Subcutaneous abdominal adipose tissue (tissue), 5 donors: ENCODE results near the gene PIMREG.

ENCODE experiments used
- H3K27ac ChIP-seq: one replicate; pipeline ENCODE4 v1.7.0; 2013; ENCODE audit warnings: low read depth, mild to moderate bottlenecking, inconsistent platforms, low read length, moderate library complexity
- H3K27me3 ChIP-seq, 5 donors: one replicate each; pipeline ENCODE4 v1.7.0; 2013; ENCODE audit warnings: low read length in 5 of 5, inconsistent platforms in 1 of 5; ENCODE audit not compliant: control insufficient read depth in 5 of 5, insufficient read depth in 4 of 5
- H3K36me3 ChIP-seq, 5 donors: one replicate each; pipeline ENCODE4 v1.7.0; 2013; ENCODE audit warnings: low read length in 5 of 5; ENCODE audit not compliant: control insufficient read depth in 5 of 5, insufficient read depth in 5 of 5
- H3K4me1 ChIP-seq, 5 donors: one replicate each; pipeline ENCODE4 v1.7.0; 2013; ENCODE audit warnings: low read length in 5 of 5, mild to moderate bottlenecking in 3 of 5, moderate library complexity in 1 of 5; ENCODE audit not compliant: control insufficient read depth in 5 of 5, insufficient read depth in 5 of 5
- H3K4me3 ChIP-seq, 5 donors: one replicate each; pipeline ENCODE4 v1.7.0; 2013; ENCODE audit warnings: low read length in 5 of 5, low read depth in 1 of 5
- H3K9ac ChIP-seq, 5 donors: one replicate each; pipeline ENCODE4 v1.7.0; 2013; ENCODE audit warnings: low read length in 5 of 5, mild to moderate bottlenecking in 4 of 5, moderate library complexity in 3 of 5
- H3K9me3 ChIP-seq, 5 donors: one replicate each; pipeline ENCODE4 v1.7.0; 2013; ENCODE audit warnings: low read length in 5 of 5; ENCODE audit not compliant: control insufficient read depth in 5 of 5
- donor health status: healthy.
- donor health status: healthy.
- donor health status: healthy.
- donor health status: healthy.
- donor health status: healthy.

PIMREG gene

GRCh38 chr17:6458460-6458950, 14.2 kb downstream of the PIMREG start:
- no peaks in the 10 kb centered on the region for H3K36me3 ChIP-seq

GRCh38 chr17:6460531-6461161, 16.4 kb downstream of the PIMREG start:
- Histone ChIP-seq H3K27ac (no peak overlapping the region), H3K27me3 (peaks cover 13 to 28% (median 26%) of the 10 kb centered on the region in 5 donors), H3K4me3 (no peak overlapping the region), H3K9me3 (no peaks in the 10 kb centered on the region), H3K9ac (no peak overlapping the region), H3K4me1 (no peaks in the 10 kb centered on the region), H3K36me3 (no peaks in the 10 kb centered on the region)

More at GRCh38 chr17:6458460-6458950, 14.2 kb downstream of the PIMREG start:
- Histone ChIP-seq H3K9ac (no peak overlapping the region), H3K27ac (no peak overlapping the region), H3K27me3 (peaks cover 21 to 34% (median 31%) of the 10 kb centered on the region in 5 donors), H3K4me3 (no peak overlapping the region), H3K9me3 (no peaks in the 10 kb centered on the region), H3K4me1 (peaks cover 0 to 11% (median 8%) of the 10 kb centered on the region in 5 donors)

- H3K27ac ChIP-seq = no peak overlapping the region
- peaks cover 13 to 27% (median 23%) of the 10 kb centered on the region in 5 donors for H3K27me3 ChIP-seq
- no peak overlapping the region for H3K4me3 ChIP-seq
- H3K9me3 ChIP-seq = no peaks in the 10 kb centered on the region
- H3K9ac ChIP-seq = no peak overlapping the region
- no peaks in the 10 kb centered on the region for H3K36me3 ChIP-seq
- H3K4me1 ChIP-seq = no peaks in the 10 kb centered on the region
Measured at GRCh38 chr17:6461246-6461645, 17.0 kb downstream of the PIMREG start.

GRCh38 chr17:6461792-6462524, 17.7 kb downstream of the PIMREG start:
- H3K27ac ChIP-seq = no peak overlapping the region
- no peaks in the 10 kb centered on the region for H3K36me3 ChIP-seq
- peaks cover 9 to 21% (median 17%) of the 10 kb centered on the region in 5 donors for H3K27me3 ChIP-seq
- H3K4me1 ChIP-seq = no peaks in the 10 kb centered on the region
- no peak overlapping the region for H3K9ac ChIP-seq
- peaks cover 0 to under 1% (median 0%) of the 10 kb centered on the region in 5 donors for H3K9me3 ChIP-seq
- H3K4me3 ChIP-seq = no peak overlapping the region

- H3K36me3 ChIP-seq = no peaks in the 10 kb centered on the region
- no peak overlapping the region for H3K27ac ChIP-seq
- peaks cover 0 to 4% (median 2%) of the 10 kb centered on the region in 5 donors for H3K9me3 ChIP-seq
- H3K9ac ChIP-seq = no peak overlapping the region
- H3K4me3 ChIP-seq = no peak overlapping the region
- no peaks in the 10 kb centered on the region for H3K4me1 ChIP-seq
- peaks cover 9 to 21% (median 17%) of the 10 kb centered on the region in 5 donors for H3K27me3 ChIP-seq
Measured at GRCh38 chr17:6462692-6463091, 18.4 kb downstream of the PIMREG start.

GRCh38 chr17:6463616-6464445, 19.6 kb downstream of the PIMREG start:
- no peak overlapping the region for H3K9ac ChIP-seq
- peaks cover 7 to 20% (median 12%) of the 10 kb centered on the region in 5 donors for H3K27me3 ChIP-seq
- H3K9me3 ChIP-seq = peaks cover 0 to 4% (median 2%) of the 10 kb centered on the region in 5 donors
- H3K4me3 ChIP-seq = no peak overlapping the region
- H3K27ac ChIP-seq = no peak overlapping the region
- H3K4me1 ChIP-seq = no peaks in the 10 kb centered on the region
- H3K36me3 ChIP-seq = no peaks in the 10 kb centered on the region

GRCh38 chr17:6464446-6465041, 20.3 kb downstream of the PIMREG start:
- no peak overlapping the region for H3K27ac ChIP-seq
- H3K4me1 ChIP-seq = no peaks in the 10 kb centered on the region
- H3K27me3 ChIP-seq = peaks cover under 1 to 17% (median 6%) of the 10 kb centered on the region in 5 donors
- H3K9me3 ChIP-seq = peaks cover 0 to 4% (median 2%) of the 10 kb centered on the region in 5 donors
- no peak overlapping the region for H3K4me3 ChIP-seq
- H3K36me3 ChIP-seq = no peaks in the 10 kb centered on the region
- H3K9ac ChIP-seq = no peak overlapping the region

- Histone ChIP-seq H3K36me3 (no peaks in the 10 kb centered on the region), H3K27ac (no peak overlapping the region), H3K27me3 (peaks cover 0 to 12% (median 5%) of the 10 kb centered on the region in 5 donors), H3K9ac (no peak overlapping the region), H3K9me3 (peaks cover 0 to 4% (median 2%) of the 10 kb centered on the region in 5 donors), H3K4me3 (no peak overlapping the region), H3K4me1 (no peaks in the 10 kb centered on the region)
Measured at GRCh38 chr17:6465206-6466003, 21.1 kb downstream of the PIMREG start.

GRCh38 chr17:6467567-6467966, 23.3 kb downstream of the PIMREG start:
- Histone ChIP-seq H3K9me3 (peaks cover 0 to 4% (median 2%) of the 10 kb centered on the region in 5 donors), H3K36me3 (no peaks in the 10 kb centered on the region), H3K27me3 (peaks cover 0 to 8% (median 2%) of the 10 kb centered on the region in 5 donors), H3K27ac (no peak overlapping the region), H3K4me1 (no peaks in the 10 kb centered on the region), H3K4me3 (no peak overlapping the region), H3K9ac (no peak overlapping the region)
